AG04449 (cell line): ENCODE measurements around the gene GPAM.
"Not testable (repeated sequence)": the region's sequence is repeated elsewhere in the genome, so short reads cannot be mapped to it uniquely, and the experiment has no call there.

ENCODE experiments used
- CTCF ChIA-PET: fragments of 350-600 bp; formaldehyde crosslinking; extraction: SDS; loops from one replicate; lab custom pipeline; 2021; ENCODE audit warnings: antibody characterized with exemption; lab: Yijun Ruan, JAX
- POLR2A ChIA-PET: fragments of 400-600, 350-600 bp; formaldehyde crosslinking; extraction: SDS; loops from one replicate; lab custom pipeline; 2020; ENCODE audit warnings: antibody characterized with exemption, inconsistent platforms; lab: Yijun Ruan, JAX
- DNase-seq: peaks from one replicate; pipeline ENCODE4 v3.0.0-alpha.2; 2010; ENCODE audit warnings: low read depth, low spot score
- H3K4me3 ChIP-seq: 2 replicates; pipeline ENCODE4 v1.5.1; 2011; ENCODE audit warnings: low read depth, mild to moderate bottlenecking, control low read depth, low read length
- TF ChIP-seq, protein P1 (sequence below): IDR thresholded peaks from one replicate; pipeline ENCODE4 v1.5.1; 2011; ENCODE audit warnings: mild to moderate bottlenecking, moderate library complexity, low read length, control low read depth, inconsistent platforms; ENCODE audit not compliant: insufficient read depth; ENCODE audit errors: missing control alignments

GPAM gene

GRCh38 chr10:112229096-112229495 is 45.5 kb upstream of the GPAM start:
- DNase-seq, result no peak
- CTCF ChIA-PET, result no interaction called here
- TF ChIP-seq, protein P1, sequence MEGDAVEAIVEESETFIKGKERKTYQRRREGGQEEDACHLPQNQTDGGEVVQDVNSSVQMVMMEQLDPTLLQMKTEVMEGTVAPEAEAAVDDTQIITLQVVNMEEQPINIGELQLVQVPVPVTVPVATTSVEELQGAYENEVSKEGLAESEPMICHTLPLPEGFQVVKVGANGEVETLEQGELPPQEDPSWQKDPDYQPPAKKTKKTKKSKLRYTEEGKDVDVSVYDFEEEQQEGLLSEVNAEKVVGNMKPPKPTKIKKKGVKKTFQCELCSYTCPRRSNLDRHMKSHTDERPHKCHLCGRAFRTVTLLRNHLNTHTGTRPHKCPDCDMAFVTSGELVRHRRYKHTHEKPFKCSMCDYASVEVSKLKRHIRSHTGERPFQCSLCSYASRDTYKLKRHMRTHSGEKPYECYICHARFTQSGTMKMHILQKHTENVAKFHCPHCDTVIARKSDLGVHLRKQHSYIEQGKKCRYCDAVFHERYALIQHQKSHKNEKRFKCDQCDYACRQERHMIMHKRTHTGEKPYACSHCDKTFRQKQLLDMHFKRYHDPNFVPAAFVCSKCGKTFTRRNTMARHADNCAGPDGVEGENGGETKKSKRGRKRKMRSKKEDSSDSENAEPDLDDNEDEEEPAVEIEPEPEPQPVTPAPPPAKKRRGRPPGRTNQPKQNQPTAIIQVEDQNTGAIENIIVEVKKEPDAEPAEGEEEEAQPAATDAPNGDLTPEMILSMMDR, result no peak
- POLR2A ChIA-PET, result no interaction called here
- H3K4me3 ChIP-seq, result no peak overlapping the region

- POLR2A ChIA-PET, DNase-seq, H3K4me3 ChIP-seq: not testable (repeated sequence)
- CTCF ChIA-PET, result interaction anchor here (0.6 kb wide), 1 partner anchor 94 kb away, joined by 3 read pairs; no protein-coding TSS in a partner anchor
Measured at GRCh38 chr10:112228366-112229088, 45.0 kb upstream of the GPAM start.

- CTCF ChIA-PET, result interaction anchor here (0.6 to 0.9 kb wide), 2 partner anchors 81 to 95 kb away, joined by 3 read pairs; no protein-coding TSS in a partner anchor
- DNase-seq, result peak; percentile 49
- POLR2A ChIA-PET, result no interaction called here
- no peak overlapping the region for H3K4me3 ChIP-seq
- TF ChIP-seq, protein P1, result no peak
Measured at GRCh38 chr10:112227331-112227987, 43.9 kb upstream of the GPAM start.

GRCh38 chr10:112226439-112227248 is 43.1 kb upstream of the GPAM start:
- TF ChIP-seq, protein P1, result no peak
- CTCF ChIA-PET, result interaction anchor here (0.9 to 1.1 kb wide), 2 partner anchors 35 to 81 kb away, joined by 3 read pairs; no protein-coding TSS in a partner anchor
- no peak overlapping the region for H3K4me3 ChIP-seq
- no peak for DNase-seq
- POLR2A ChIA-PET, result no interaction called here

DNA sequence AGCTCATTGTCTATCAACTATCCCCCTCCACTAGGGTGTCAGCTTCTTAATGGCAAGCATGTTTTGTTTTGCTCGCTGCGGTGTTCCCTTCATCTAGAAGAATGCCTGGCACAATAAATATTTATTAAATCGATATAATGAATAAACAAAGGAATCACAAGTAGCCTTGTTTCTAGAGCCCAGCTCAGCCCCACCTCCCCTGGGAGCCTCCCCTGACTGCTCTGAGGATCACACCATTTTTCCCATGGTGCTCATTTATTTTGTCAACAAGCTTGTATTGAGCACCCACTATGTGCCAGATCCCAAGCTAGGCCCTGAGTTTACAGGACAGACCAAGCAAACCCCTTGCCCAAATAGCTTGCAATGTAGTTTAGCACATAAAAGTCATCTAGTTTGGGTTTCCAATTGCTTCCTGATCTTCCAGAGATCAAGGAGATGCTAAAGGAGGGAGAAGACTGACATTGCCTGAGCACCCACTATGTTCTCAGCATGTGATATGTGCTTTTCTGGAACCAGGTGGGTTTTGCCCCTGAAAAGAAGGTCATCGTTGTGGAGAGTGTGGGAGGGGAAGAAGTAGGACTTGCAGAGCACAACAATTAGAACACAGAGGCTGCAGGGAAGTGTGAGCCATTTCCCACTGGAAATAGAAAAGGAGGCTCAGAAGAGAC is 42.3 kb upstream of the GPAM start:
- POLR2A ChIA-PET, result no interaction called here
- H3K4me3 ChIP-seq, result no peak overlapping the region
- CTCF ChIA-PET, result interaction anchor here (1.1 to 1.2 kb wide), 2 partner anchors 35 to 89 kb away, joined by 3 read pairs; no protein-coding TSS in a partner anchor
- TF ChIP-seq, protein P1, result no peak
- no peak for DNase-seq

GRCh38 chr10:112224933-112225529 is 41.5 kb upstream of the GPAM start:
- CTCF ChIA-PET, result interaction anchor here (1.1 to 1.2 kb wide), 2 partner anchors 36 to 88 kb away, joined by 3 read pairs; no protein-coding TSS in a partner anchor

More at GRCh38 chr10:112224933-112225529, 41.5 kb upstream of the GPAM start:
- POLR2A ChIA-PET, result no interaction called here
- TF ChIP-seq, protein P1, result no peak
- no peak overlapping the region for H3K4me3 ChIP-seq
- no peak for DNase-seq
